ENCODE results near the gene GM2A.

The GM2A gene

GRCh38 chr5:151252762-151253604 is at the start of gene GM2A:
Gene GM2A (plus strand): TSS chr5:151253185. CDS start chr5:151253217, 32 bp downstream.
- peak; percentile 99 for DNase-seq (ENCODE audit: low read depth)

GRCh38 chr5:151204051-151204450 is 48.9 kb upstream of the GM2A start:
- DNase-seq (ENCODE audit: low read depth) = no peak

- DNase-seq (ENCODE audit: low read depth) = no peak
Measured at GRCh38 chr5:151205411-151205810, 47.6 kb upstream of the GM2A start.

- no peak for DNase-seq (ENCODE audit: low read depth)
Measured at GRCh38 chr5:151208481-151208914, 44.5 kb upstream of the GM2A start.

GRCh38 chr5:151212406-151212798 is 40.6 kb upstream of the GM2A start:
- no peak for DNase-seq (ENCODE audit: low read depth)

GRCh38 chr5:151213803-151214613 is 39.0 kb upstream of the GM2A start:
- DNase-seq (ENCODE audit: low read depth) = no peak

- no peak for DNase-seq (ENCODE audit: low read depth)
Measured at GRCh38 chr5:151214614-151215545, 38.1 kb upstream of the GM2A start.

GRCh38 chr5:151215546-151215880 is 37.5 kb upstream of the GM2A start:
- DNase-seq (ENCODE audit: low read depth) = no peak

GRCh38 chr5:151216781-151217180 is 36.2 kb upstream of the GM2A start:
- no peak for DNase-seq (ENCODE audit: low read depth)

GRCh38 chr5:151218177-151218576 is 34.8 kb upstream of the GM2A start:
- no peak for DNase-seq (ENCODE audit: low read depth)

- DNase-seq (ENCODE audit: low read depth) = no peak
Measured at GRCh38 chr5:151219138-151219537, 33.8 kb upstream of the GM2A start.

- DNase-seq (ENCODE audit: low read depth) = no peak
Measured at GRCh38 chr5:151219789-151220188, 33.2 kb upstream of the GM2A start.

GRCh38 chr5:151221574-151221973 is 31.4 kb upstream of the GM2A start:
- no peak for DNase-seq (ENCODE audit: low read depth)

GRCh38 chr5:151222054-151222789 is 30.8 kb upstream of the GM2A start:
- no peak for DNase-seq (ENCODE audit: low read depth)

- no peak for DNase-seq (ENCODE audit: low read depth)
Measured at GRCh38 chr5:151222790-151223446, 30.1 kb upstream of the GM2A start.

- no peak for DNase-seq (ENCODE audit: low read depth)
Measured at GRCh38 chr5:151223447-151224264, 29.3 kb upstream of the GM2A start, which contains the start of gene CCDC69. Gene CCDC69 (minus strand): TSS chr5:151224092. CDS start chr5:151223970, 122 bp downstream.

- no peak for DNase-seq (ENCODE audit: low read depth)
Measured at GRCh38 chr5:151224372-151224771, 28.6 kb upstream of the GM2A start.

- no peak for DNase-seq (ENCODE audit: low read depth)
Measured at GRCh38 chr5:151225071-151225470, 27.9 kb upstream of the GM2A start.

- no peak for DNase-seq (ENCODE audit: low read depth)
Measured at GRCh38 chr5:151225475-151225874, 27.5 kb upstream of the GM2A start.

- DNase-seq (ENCODE audit: low read depth) = no peak
Measured at GRCh38 chr5:151227918-151228447, 25.0 kb upstream of the GM2A start.
